Hematopoietic multipotent progenitor cell treated with erythropoietin and hydrocortisone succinate and interleukin-3 and kit ligand, for 4 days (in vitro differentiated cells): ENCODE measurements around the gene WASF3.
A peak's percentile ranks its signal among the peaks of the same experiment; 100 is the strongest.

Experiments used
- DNase-seq: peaks from one replicate; pipeline ENCODE4 v3.0.0-alpha.2; 2015

Gene WASF3

DNA sequence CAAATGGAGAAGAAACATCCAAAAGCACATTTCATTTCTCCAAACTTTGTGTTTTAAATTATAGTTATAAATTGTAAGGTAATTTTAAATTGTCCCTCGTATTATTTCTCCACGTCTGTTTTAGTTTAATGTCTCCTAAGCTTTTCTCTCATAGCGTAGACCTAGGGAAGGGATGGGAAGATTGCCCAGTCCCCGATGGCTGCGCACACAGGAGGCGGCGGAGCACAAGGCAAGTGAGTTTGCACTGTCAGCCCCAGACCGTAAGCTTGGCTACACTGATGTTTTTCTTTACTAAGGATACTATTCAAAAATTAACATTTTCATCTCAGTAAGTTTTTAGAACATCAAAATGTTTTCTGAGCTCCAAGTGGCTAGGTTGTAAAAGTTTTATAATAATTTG is 130.8 kb downstream of the WASF3 start:
- no peak for DNase-seq

- DNase-seq, result no peak
Observed at GRCh38 chr13:26688980-26689379, 131.5 kb downstream of the WASF3 start.

DNA sequence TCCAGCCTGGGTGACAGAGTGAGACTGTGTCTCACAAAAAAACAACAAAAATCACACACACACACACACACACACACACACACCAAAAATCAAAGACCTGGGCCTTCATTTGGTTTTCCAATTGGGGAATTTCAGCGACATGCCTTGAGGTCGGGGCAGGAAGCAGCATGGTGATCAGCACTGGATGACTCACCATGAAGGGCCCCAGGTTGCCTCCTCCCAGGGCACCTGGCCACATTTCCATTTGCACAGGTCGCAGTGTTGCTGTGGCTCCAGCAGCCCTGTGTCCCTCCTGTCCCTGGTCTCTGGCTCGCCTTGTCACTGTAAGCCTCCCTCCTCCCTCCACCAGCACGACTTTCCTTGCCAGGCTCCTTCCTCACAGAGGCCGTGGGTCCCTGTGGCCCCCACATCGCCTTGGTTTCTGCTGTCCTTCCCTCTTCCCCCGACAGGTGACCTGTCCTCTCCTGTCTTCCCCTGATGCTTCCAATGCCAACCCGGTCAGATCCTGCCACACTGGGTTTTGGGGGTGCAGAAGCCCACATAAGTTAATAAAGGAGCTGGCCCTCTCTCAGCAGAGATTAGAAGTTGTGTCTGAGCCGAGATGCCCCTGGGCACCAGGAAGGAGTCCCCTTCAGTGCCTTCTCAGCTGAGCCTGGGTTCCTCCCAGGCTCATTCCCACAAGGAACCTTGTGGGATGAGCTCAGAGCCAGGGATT is 136.4 kb downstream of the WASF3 start:
- no peak for DNase-seq

GRCh38 chr13:26694609-26695359 is 137.3 kb downstream of the WASF3 start:
- DNase-seq, result no peak

GRCh38 chr13:26695360-26695705 is 137.8 kb downstream of the WASF3 start:
- no peak for DNase-seq

GRCh38 chr13:26695891-26696311 is 138.4 kb downstream of the WASF3 start:
- DNase-seq, result no peak

GRCh38 chr13:26697069-26697955 is 139.8 kb downstream of the WASF3 start:
- DNase-seq, result no peak

GRCh38 chr13:26698392-26699196 is 141.1 kb downstream of the WASF3 start:
- DNase-seq, result peak; percentile 89

DNA sequence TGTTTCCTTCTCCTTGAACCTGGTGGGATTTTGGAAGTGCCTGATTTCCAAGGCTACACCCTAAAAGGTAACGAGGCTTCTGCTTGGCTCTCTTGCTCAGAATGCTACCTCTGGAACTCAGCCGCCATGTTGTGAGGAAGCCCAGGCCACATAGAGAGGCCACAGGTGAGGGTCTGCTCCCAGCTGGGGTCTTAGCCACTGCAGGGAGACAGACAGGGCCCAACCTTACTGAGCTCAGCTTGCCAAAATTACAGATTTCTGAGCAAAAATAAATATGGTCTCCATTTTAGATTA is 141.7 kb downstream of the WASF3 start:
- no peak for DNase-seq

GRCh38 chr13:26705536-26705935 is 148.1 kb downstream of the WASF3 start:
- DNase-seq, result no peak

DNA sequence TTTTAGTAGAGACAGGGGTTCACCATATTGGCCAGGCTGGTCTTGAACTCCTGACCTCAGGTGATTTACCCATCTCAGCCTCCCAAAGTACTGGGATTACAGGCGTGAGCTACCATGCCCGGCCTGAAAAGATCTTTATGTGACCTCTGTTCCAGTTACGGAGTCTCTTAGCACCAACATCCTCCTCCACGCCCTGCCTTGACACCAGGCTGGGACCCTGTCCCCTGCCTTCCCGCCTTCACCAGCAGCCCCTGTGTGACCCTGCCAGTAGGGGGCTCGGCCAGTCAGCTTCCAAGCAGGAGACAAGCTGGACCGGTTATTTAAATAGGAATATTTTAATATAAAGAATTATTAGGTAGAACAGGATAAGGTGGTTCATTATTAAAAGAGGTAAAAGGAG is 148.9 kb downstream of the WASF3 start:
- no peak for DNase-seq

GRCh38 chr13:26707122-26708006 is 149.9 kb downstream of the WASF3 start:
- DNase-seq, result peak; percentile 84

- no peak for DNase-seq
Observed at GRCh38 chr13:26708007-26708297, 150.5 kb downstream of the WASF3 start.

DNA sequence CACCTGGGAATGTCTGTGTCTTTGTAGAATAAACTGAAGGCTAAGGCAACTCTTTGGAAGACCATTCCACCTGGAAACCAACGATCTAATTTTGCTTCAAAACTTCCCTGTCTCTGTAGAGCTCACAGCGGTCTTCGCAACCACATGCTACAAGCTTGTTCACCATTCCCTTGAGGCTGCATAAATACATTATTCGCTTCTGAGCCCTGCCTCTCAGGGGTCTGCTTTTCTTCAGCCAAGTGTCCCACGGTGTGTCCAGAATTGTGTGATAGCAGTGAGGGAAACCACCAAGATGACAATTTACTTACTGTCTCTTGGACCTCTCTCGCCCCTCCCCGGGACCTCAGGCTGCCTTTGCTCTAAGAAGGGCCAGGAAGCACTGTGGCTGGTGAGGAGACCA is 152.0 kb downstream of the WASF3 start:
- no peak for DNase-seq

GRCh38 chr13:26710166-26710565 is 152.7 kb downstream of the WASF3 start:
- DNase-seq, result no peak

GRCh38 chr13:26711211-26711610 is 153.7 kb downstream of the WASF3 start:
- DNase-seq, result no peak

DNA sequence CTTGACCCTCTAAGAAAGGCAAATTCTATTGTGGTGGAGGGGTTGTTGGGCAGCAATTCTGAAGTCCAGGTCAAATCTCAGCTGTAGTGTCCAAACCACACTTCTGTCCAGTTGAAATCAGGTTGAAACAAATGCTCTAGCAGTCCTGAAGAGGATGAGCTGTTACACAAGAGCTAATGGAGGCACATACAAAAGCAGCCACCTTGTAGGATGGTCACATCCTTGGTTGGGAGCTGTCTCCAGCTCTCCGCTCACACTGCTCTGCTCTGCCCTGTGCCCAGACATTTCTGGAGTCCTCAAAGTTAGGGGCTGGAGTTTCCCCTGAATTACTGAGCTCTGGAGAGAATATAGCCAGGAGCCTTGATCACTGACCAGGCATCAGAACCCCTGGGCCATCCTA is 155.9 kb downstream of the WASF3 start:
- no peak for DNase-seq

DNA sequence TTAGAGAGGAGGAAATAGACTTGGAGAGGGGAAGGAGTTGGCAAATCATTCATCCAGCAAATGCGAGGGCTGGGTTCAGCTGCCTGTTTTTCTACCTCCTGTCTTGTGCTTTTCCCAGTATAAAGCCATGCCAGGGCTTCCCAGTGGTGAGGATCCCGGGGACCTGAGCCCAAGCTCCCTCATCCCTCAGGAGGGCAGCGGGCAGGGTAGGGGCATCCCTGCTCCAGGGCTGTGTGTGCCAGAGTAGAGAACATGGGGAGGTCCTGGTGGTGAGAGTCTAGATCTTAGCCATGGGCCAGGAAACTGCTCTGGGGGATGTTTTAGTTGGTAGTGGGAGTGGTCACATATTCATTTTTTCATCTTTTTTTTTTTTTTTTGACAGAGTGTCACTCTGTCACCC is 159.5 kb downstream of the WASF3 start:
- no peak for DNase-seq

- no peak for DNase-seq
Observed at GRCh38 chr13:26718146-26718545, 160.7 kb downstream of the WASF3 start.

DNA sequence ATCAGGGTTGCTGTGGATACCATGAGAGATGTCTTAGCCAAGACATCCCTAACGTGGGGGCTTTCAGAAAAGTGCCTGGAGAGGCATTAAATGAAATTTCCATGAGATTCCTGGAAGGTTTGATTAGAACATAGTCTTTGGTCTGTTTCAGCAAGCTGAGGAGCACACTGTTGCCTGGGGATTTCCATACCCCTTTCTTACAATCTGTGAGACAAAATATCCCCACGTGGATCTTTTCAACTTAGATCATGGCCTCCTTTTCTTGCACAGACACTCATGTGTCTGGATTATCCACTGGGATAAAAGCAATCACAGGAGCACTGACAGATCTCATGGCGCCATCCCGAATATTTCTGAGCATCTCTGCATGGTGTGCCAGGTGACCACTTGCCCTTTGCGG is 161.4 kb downstream of the WASF3 start:
- DNase-seq, result no peak

GRCh38 chr13:26719356-26719945 is 162.0 kb downstream of the WASF3 start:
- DNase-seq, result peak; percentile 92
